Measurements from ENCODE around the gene IQSEC3. TPM values are rescaled to one million over a fixed set of nuclear protein-coding genes. Genes with fewer than 3 reads are reported as not detected.
"Not testable (repeated sequence)": the region's sequence is repeated elsewhere in the genome, so short reads cannot be mapped to it uniquely, and the experiment has no call there.

The IQSEC3 gene
- total RNA-seq, 1 donor from 2014 or later, result 0.86 TPM

GRCh38 chr12:51962-52361 is 14.6 kb upstream of the IQSEC3 start:
- intact Hi-C loops (cut with DNase I), result not testable (repeated sequence)
- peak; percentile 75 for DNase-seq (ENCODE audit: low spot score)

GRCh38 chr12:52902-53734 is 13.4 kb upstream of the IQSEC3 start:
- DNase-seq (ENCODE audit: low spot score); intact Hi-C loops (cut with DNase I): not testable (repeated sequence)

GRCh38 chr12:53735-54730 is 12.5 kb upstream of the IQSEC3 start:
- intact Hi-C loops (cut with DNase I), result no loop called here
- DNase-seq (ENCODE audit: low spot score), result no peak

- intact Hi-C loops (cut with DNase I), result no loop called here
- DNase-seq (ENCODE audit: low spot score), result no peak
These were observed 11.6 kb upstream of the IQSEC3 start for GRCh38 chr12:54750-55535.

GRCh38 chr12:56683-57346 is 9.8 kb upstream of the IQSEC3 start:
- intact Hi-C loops (cut with DNase I), result no loop called here
- peak; percentile 17 for DNase-seq (ENCODE audit: low spot score)

- intact Hi-C loops (cut with DNase I), result no loop called here
- DNase-seq (ENCODE audit: low spot score), result peak; percentile 75
These were observed 9.0 kb upstream of the IQSEC3 start for GRCh38 chr12:57539-57938.

- DNase-seq (ENCODE audit: low spot score), result no peak
- intact Hi-C loops (cut with DNase I), result no loop called here
These were observed 7.7 kb upstream of the IQSEC3 start for GRCh38 chr12:58832-59231.

- DNase-seq (ENCODE audit: low spot score); intact Hi-C loops (cut with DNase I): not testable (repeated sequence)
These were observed 4.7 kb upstream of the IQSEC3 start for GRCh38 chr12:61845-62244.

- DNase-seq (ENCODE audit: low spot score); intact Hi-C loops (cut with DNase I): not testable (repeated sequence)
These were observed 990 bp upstream of the IQSEC3 start for GRCh38 chr12:65491-66063.

- intact Hi-C loops (cut with DNase I), result not testable (repeated sequence)
- peak; percentile 49 for DNase-seq (ENCODE audit: low spot score)
These were observed 376 bp downstream of the IQSEC3 start for GRCh38 chr12:66782-67504.

GRCh38 chr12:69677-70076 is 3.1 kb downstream of the IQSEC3 start:
- DNase-seq (ENCODE audit: low spot score); intact Hi-C loops (cut with DNase I): not testable (repeated sequence)

- intact Hi-C loops (cut with DNase I); DNase-seq (ENCODE audit: low spot score): not testable (repeated sequence)
These were observed 4.0 kb downstream of the IQSEC3 start for GRCh38 chr12:70541-70940.

- intact Hi-C loops (cut with DNase I), result not testable (repeated sequence)
- DNase-seq (ENCODE audit: low spot score), result peak; percentile 22
These were observed 5.5 kb downstream of the IQSEC3 start for GRCh38 chr12:72018-72417.

GRCh38 chr12:74420-75190 is 8.0 kb downstream of the IQSEC3 start:
- DNase-seq (ENCODE audit: low spot score), result peak; percentile 62
- intact Hi-C loops (cut with DNase I), result not testable (repeated sequence)

GRCh38 chr12:75541-75940 is 9.0 kb downstream of the IQSEC3 start:
- DNase-seq (ENCODE audit: low spot score), result peak; percentile 56
- intact Hi-C loops (cut with DNase I), result not testable (repeated sequence)

GRCh38 chr12:76102-76501 is 9.5 kb downstream of the IQSEC3 start:
- intact Hi-C loops (cut with DNase I), result not testable (repeated sequence)
- DNase-seq (ENCODE audit: low spot score), result peak; percentile 41

- intact Hi-C loops (cut with DNase I), result not testable (repeated sequence)
- DNase-seq (ENCODE audit: low spot score), result peak; percentile 43
These were observed 10.0 kb downstream of the IQSEC3 start for GRCh38 chr12:76551-76950.

Data from cardiac septum (tissue), 1 donor.